ENCODE measurements around the gene DNHD1. TPM values are rescaled to one million over a fixed set of nuclear protein-coding genes. Genes with fewer than 3 reads are reported as not detected.

The DNHD1 gene
- total and polyA plus RNA-seq, 2 of the 13 experiments (the other 11 are each of a cell fraction or from before 2014, with no cell fraction given) = 2.7 to 9.3 TPM

DNA sequence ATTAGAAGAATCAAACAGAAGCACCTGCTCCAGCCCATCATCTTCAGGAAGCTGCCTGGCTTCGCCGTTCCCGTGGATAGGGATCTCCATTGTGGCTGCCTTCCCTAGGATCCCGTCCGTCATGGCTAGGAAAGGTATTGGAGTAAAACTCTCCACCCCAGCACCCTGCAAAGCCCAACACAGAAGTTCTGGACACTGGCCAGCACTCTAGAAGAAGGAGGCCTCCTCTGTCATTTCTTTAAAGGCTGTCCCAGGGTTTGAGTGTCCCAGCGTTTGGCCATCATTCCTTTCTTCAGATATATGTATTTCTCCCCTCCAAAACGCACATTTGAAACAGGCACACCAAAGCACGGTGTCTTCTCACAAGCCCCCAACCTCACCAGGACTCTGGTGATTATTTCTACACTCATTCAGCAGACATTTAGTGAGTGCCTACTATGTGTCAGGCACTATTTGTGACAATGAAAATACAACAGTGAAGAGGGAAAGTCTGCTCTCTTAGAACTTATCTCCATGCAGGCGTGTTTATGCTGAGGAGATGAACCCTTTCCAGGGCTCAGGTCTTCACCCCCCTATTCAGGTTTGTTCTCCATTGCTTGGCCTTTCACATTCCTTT, 16.7 kb upstream of the DNHD1 start (continued):
- TF ChIP-seq KIAA2018 (CRISPR knock-in tag; IDR thresholded peaks at IDR 0.05; ENCODE audit: borderline replicate concordance) = 0 out of 2 replicates have a peak, but pooled peaks have one; percentile 20
- TF ChIP-seq ZNF383 (CRISPR knock-in tag; IDR thresholded peaks at IDR 0.05; ENCODE audit: borderline replicate concordance) = 0 out of 2 replicates have a peak, but pooled peaks have one; percentile 21

Data from HepG2 (cell line).